ENCODE results near the gene UBQLNL.

DNA sequence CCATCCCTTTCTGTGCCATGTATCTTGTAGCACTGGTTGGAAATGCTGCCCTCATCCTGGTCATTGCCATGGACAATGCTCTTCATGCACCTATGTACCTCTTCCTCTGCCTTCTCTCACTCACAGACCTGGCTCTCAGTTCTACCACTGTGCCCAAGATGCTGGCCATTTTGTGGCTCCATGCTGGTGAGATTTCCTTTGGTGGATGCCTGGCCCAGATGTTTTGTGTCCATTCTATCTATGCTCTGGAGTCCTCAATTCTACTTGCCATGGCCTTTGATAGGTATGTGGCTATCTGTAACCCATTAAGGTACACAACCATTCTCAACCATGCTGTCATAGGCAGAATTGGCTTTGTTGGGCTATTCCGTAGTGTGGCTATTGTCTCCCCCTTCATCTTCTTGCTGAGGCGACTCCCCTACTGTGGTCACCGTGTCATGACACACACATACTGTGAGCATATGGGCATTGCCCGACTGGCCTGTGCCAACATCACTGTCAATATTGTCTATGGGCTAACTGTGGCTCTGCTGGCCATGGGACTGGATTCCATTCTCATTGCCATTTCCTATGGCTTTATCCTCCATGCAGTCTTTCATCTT is 27.6 kb downstream of the UBQLNL start:
- TF ChIP-seq, protein P1, sequence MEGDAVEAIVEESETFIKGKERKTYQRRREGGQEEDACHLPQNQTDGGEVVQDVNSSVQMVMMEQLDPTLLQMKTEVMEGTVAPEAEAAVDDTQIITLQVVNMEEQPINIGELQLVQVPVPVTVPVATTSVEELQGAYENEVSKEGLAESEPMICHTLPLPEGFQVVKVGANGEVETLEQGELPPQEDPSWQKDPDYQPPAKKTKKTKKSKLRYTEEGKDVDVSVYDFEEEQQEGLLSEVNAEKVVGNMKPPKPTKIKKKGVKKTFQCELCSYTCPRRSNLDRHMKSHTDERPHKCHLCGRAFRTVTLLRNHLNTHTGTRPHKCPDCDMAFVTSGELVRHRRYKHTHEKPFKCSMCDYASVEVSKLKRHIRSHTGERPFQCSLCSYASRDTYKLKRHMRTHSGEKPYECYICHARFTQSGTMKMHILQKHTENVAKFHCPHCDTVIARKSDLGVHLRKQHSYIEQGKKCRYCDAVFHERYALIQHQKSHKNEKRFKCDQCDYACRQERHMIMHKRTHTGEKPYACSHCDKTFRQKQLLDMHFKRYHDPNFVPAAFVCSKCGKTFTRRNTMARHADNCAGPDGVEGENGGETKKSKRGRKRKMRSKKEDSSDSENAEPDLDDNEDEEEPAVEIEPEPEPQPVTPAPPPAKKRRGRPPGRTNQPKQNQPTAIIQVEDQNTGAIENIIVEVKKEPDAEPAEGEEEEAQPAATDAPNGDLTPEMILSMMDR (IDR thresholded peaks at IDR 0.05) = no peak
- no peak for TF ChIP-seq EP300 (IDR thresholded peaks at IDR 0.05)

All from suprapubic skin (tissue), 3 donors.